CD1c-positive myeloid dendritic cell (primary cell): ENCODE data around the gene SRSF1.
A peak's percentile ranks its signal among the peaks of the same experiment; 100 is the strongest.
"Not testable (repeated sequence)": the region's sequence is repeated elsewhere in the genome, so short reads cannot be mapped to it uniquely, and the experiment has no call there.

Experiments
- DNase-seq: peaks from one replicate; pipeline ENCODE4 v3.0.0-alpha.2; 2016; ENCODE audit errors: extremely low spot score

SRSF1 gene

GRCh38 chr17:58006924-58007780 lies at the start of gene SRSF1:
SRSF1 (minus strand) TSS chr17:58007246; CDS start chr17:58007137, 109 bp downstream.
- peak; percentile 100 for DNase-seq

- DNase-seq: no peak
Observed at GRCh38 chr17:58056476-58056875, 49.4 kb upstream of the SRSF1 start.

- DNase-seq: no peak
Observed at GRCh38 chr17:58054641-58055040, 47.6 kb upstream of the SRSF1 start.

- peak; percentile 4 for DNase-seq
Observed at GRCh38 chr17:58052945-58053715, 46.1 kb upstream of the SRSF1 start.

- DNase-seq: no peak
Observed at GRCh38 chr17:58052407-58052806, 45.4 kb upstream of the SRSF1 start.

GRCh38 chr17:58051468-58051867 lies 44.4 kb upstream of the SRSF1 start:
- peak; percentile 33 for DNase-seq

- DNase-seq: no peak
Observed at GRCh38 chr17:58050966-58051365, 43.9 kb upstream of the SRSF1 start.

GRCh38 chr17:58049533-58049932 lies 42.5 kb upstream of the SRSF1 start:
- DNase-seq: no peak

- no peak for DNase-seq
Observed at GRCh38 chr17:58047376-58048150, 40.5 kb upstream of the SRSF1 start.

GRCh38 chr17:58046239-58047094 lies 39.4 kb upstream of the SRSF1 start:
- DNase-seq: no peak

- DNase-seq: not testable (repeated sequence)
Observed at GRCh38 chr17:58044256-58044655, 37.2 kb upstream of the SRSF1 start.

GRCh38 chr17:58043221-58044181 lies 36.5 kb upstream of the SRSF1 start:
- DNase-seq: no peak

- no peak for DNase-seq
Observed at GRCh38 chr17:58041161-58041560, 34.1 kb upstream of the SRSF1 start.

- DNase-seq: no peak
Observed at GRCh38 chr17:58040386-58040785, 33.3 kb upstream of the SRSF1 start.

GRCh38 chr17:58039975-58040374 lies 32.9 kb upstream of the SRSF1 start:
- no peak for DNase-seq

GRCh38 chr17:58032691-58033415 lies 25.8 kb upstream of the SRSF1 start:
- DNase-seq: peak; percentile 5

GRCh38 chr17:58028578-58028977 lies 21.5 kb upstream of the SRSF1 start:
- no peak for DNase-seq

GRCh38 chr17:58020401-58020800 lies 13.4 kb upstream of the SRSF1 start:
- DNase-seq: no peak

GRCh38 chr17:58019521-58019920 lies 12.5 kb upstream of the SRSF1 start:
- DNase-seq: no peak
